ENCODE results near the gene PDE4B. TPM values are rescaled to one million over a fixed set of nuclear protein-coding genes. Genes with fewer than 3 reads are reported as not detected.

PDE4B gene
- total and polyA plus RNA-seq, 12 donors = 2.0 to 63.2 (median 15.3) TPM

- H3K9me3 ChIP-seq = no peaks in the 10 kb centered on the region
- TF ChIP-seq, protein P1, sequence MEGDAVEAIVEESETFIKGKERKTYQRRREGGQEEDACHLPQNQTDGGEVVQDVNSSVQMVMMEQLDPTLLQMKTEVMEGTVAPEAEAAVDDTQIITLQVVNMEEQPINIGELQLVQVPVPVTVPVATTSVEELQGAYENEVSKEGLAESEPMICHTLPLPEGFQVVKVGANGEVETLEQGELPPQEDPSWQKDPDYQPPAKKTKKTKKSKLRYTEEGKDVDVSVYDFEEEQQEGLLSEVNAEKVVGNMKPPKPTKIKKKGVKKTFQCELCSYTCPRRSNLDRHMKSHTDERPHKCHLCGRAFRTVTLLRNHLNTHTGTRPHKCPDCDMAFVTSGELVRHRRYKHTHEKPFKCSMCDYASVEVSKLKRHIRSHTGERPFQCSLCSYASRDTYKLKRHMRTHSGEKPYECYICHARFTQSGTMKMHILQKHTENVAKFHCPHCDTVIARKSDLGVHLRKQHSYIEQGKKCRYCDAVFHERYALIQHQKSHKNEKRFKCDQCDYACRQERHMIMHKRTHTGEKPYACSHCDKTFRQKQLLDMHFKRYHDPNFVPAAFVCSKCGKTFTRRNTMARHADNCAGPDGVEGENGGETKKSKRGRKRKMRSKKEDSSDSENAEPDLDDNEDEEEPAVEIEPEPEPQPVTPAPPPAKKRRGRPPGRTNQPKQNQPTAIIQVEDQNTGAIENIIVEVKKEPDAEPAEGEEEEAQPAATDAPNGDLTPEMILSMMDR (IDR thresholded peaks at IDR 0.05) = no peak
- intact Hi-C loops (cut with DNase I) = no loop called here
- no peaks in the 10 kb centered on the region for H3K36me3 ChIP-seq
- no peak overlapping the region for H3K27ac ChIP-seq
- H3K4me1 ChIP-seq = peaks cover 0 to 42% (median 14%) of the 10 kb centered on the region in 9 donors
- H3K4me3 ChIP-seq = no peak overlapping the region
- ATAC-seq (no peak), DNase-seq (no peak)
- H3K27me3 ChIP-seq = no peaks in the 10 kb centered on the region
Observed at GRCh38 chr1:66286307-66286706, 493.6 kb downstream of the PDE4B start.

DNA sequence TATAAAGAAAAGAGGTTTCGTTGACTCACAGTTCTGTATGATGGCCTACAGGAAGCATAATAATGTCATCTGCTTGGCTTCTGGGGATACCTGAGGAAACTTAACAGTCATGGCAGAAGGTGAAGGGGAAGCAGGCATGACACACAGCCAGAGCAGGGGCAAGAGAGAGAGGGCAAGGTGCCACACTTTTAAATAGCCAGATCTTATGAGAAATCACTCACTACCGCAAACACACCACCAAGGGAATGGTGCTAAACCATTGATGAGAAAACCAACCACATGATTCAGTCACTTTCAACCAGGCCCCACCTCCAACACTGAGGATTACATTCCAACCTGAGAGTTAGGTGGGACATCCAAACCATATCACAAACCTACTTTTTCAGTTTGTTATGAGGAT lies 495.4 kb downstream of the PDE4B start:
- ATAC-seq = no peak
- 71 to 75% methylated on average over 2 of the region's 2 CpGs for WGBS, 2 donors
- TF ChIP-seq, protein P1 (IDR thresholded peaks at IDR 0.05) = no peak
- intact Hi-C loops (cut with DNase I) = no loop called here
- H3K9me3 ChIP-seq = no peaks in the 10 kb centered on the region
- H3K27ac ChIP-seq = no peak overlapping the region
- H3K36me3 ChIP-seq = no peaks in the 10 kb centered on the region
- H3K4me1 ChIP-seq = peaks cover 0 to 30% (median 1%) of the 10 kb centered on the region in 9 donors
- H3K4me3 ChIP-seq = no peak overlapping the region
- H3K27me3 ChIP-seq = no peaks in the 10 kb centered on the region
- DNase-seq = no peak

GRCh38 chr1:66290761-66291530 lies 498.3 kb downstream of the PDE4B start:
- no peak overlapping the region for H3K4me3 ChIP-seq
- ATAC-seq = no peak

GRCh38 chr1:66291531-66291864 lies 498.8 kb downstream of the PDE4B start:
- ATAC-seq (no peak), DNase-seq (no peak)
- Histone ChIP-seq H3K27me3 (no peaks in the 10 kb centered on the region), H3K9me3 (no peaks in the 10 kb centered on the region), H3K4me1 (peaks cover 0 to 35% (median 0%) of the 10 kb centered on the region in 9 donors), H3K4me3 (no peak overlapping the region), H3K27ac (no peak overlapping the region), H3K36me3 (no peaks in the 10 kb centered on the region)
- intact Hi-C loops (cut with DNase I) = no loop called here
- 59 to 79% methylated on average over 1 of the region's 1 CpG for WGBS, 2 donors
- TF ChIP-seq, protein P1 (IDR thresholded peaks at IDR 0.05) = no peak

More at GRCh38 chr1:66290761-66291530, 498.3 kb downstream of the PDE4B start:
- Histone ChIP-seq H3K36me3 (no peaks in the 10 kb centered on the region), H3K9me3 (no peaks in the 10 kb centered on the region), H3K4me1 (peaks cover 0 to 35% (median 0%) of the 10 kb centered on the region in 9 donors), H3K27ac (no peak overlapping the region), H3K27me3 (no peaks in the 10 kb centered on the region)
- intact Hi-C loops (cut with DNase I) = no loop called here
- WGBS, 2 donors = 69 to 76% methylated on average over 1 of the region's 1 CpG
- DNase-seq = no peak
- TF ChIP-seq, protein P1 (IDR thresholded peaks at IDR 0.05) = no peak
